Measurements from ENCODE around the gene NALCN. TPM values are rescaled to one million over a fixed set of nuclear protein-coding genes. Genes with fewer than 3 reads are reported as not detected.

Gene NALCN
- total RNA-seq, 2 donors from 2014 or later: 0.11 TPM; not detected in 1

GRCh38 chr13:101115762-101116171 lies 300.5 kb downstream of the NALCN start:
- no peak for DNase-seq
- no peak overlapping the region for H3K9ac ChIP-seq (ENCODE audit: extremely low read depth, low read length, poor library complexity, severe bottlenecking)
- no peaks in the 10 kb centered on the region for H3K36me3 ChIP-seq (ENCODE audit: control insufficient read depth, insufficient read depth, low read length)
- Mint-ChIP-seq H3K27me3 (ENCODE audit: insufficient read depth) (no peaks in the 10 kb centered on the region), H3K9me3 (no peaks in the 10 kb centered on the region), H3K4me3 (no peak overlapping the region), H3K36me3 (ENCODE audit: low read depth) (no peaks in the 10 kb centered on the region), H3K27ac (no peak overlapping the region), H3K4me1 (peaks cover 8% of the 10 kb centered on the region)
- no peaks in the 10 kb centered on the region for H3K27me3 ChIP-seq (ENCODE audit: control insufficient read depth, insufficient read depth, low read length, poor library complexity, severe bottlenecking)
- H3K9me3 ChIP-seq (ENCODE audit: control insufficient read depth, low read length): no peaks in the 10 kb centered on the region
- H3K4me3 ChIP-seq (ENCODE audit: low read length): no peak overlapping the region
- H3K27ac ChIP-seq (ENCODE audit: low read depth, low read length): peak overlapping the region; percentile 90
- no peaks in the 10 kb centered on the region for H3K4me1 ChIP-seq (ENCODE audit: control insufficient read depth, insufficient read depth, low read length)
- TF ChIP-seq, protein P1, sequence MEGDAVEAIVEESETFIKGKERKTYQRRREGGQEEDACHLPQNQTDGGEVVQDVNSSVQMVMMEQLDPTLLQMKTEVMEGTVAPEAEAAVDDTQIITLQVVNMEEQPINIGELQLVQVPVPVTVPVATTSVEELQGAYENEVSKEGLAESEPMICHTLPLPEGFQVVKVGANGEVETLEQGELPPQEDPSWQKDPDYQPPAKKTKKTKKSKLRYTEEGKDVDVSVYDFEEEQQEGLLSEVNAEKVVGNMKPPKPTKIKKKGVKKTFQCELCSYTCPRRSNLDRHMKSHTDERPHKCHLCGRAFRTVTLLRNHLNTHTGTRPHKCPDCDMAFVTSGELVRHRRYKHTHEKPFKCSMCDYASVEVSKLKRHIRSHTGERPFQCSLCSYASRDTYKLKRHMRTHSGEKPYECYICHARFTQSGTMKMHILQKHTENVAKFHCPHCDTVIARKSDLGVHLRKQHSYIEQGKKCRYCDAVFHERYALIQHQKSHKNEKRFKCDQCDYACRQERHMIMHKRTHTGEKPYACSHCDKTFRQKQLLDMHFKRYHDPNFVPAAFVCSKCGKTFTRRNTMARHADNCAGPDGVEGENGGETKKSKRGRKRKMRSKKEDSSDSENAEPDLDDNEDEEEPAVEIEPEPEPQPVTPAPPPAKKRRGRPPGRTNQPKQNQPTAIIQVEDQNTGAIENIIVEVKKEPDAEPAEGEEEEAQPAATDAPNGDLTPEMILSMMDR (conservative IDR thresholded peaks at IDR 0.05): peak; percentile 65

- H3K27ac Mint-ChIP-seq: no peak overlapping the region
- no peaks in the 10 kb centered on the region for H3K4me1 ChIP-seq (ENCODE audit: control insufficient read depth, insufficient read depth, low read length)
Observed at GRCh38 chr13:101111894-101112293, 304.4 kb downstream of the NALCN start.

GRCh38 chr13:101109005-101109404 lies 307.3 kb downstream of the NALCN start:
- DNase-seq: no peak
- WGBS, 2 experiments (ENCODE audit: insufficient coverage in 1 of 2, insufficient read length in 1 of 2): 89 to 96% methylated on average over 5 to 7 of the region's 7 CpGs
- Mint-ChIP-seq H3K27ac (no peak overlapping the region), H3K36me3 (ENCODE audit: low read depth) (peaks cover 2% of the 10 kb centered on the region), H3K4me3 (no peak overlapping the region), H3K27me3 (ENCODE audit: insufficient read depth) (no peaks in the 10 kb centered on the region), H3K9me3 (peaks cover 15% of the 10 kb centered on the region), H3K4me1 (no peaks in the 10 kb centered on the region)
- Histone ChIP-seq H3K9ac (ENCODE audit: extremely low read depth, low read length, poor library complexity, severe bottlenecking) (no peak overlapping the region), H3K36me3 (ENCODE audit: control insufficient read depth, insufficient read depth, low read length) (no peaks in the 10 kb centered on the region), H3K9me3 (ENCODE audit: control insufficient read depth, low read length) (no peaks in the 10 kb centered on the region), H3K27me3 (ENCODE audit: control insufficient read depth, insufficient read depth, low read length, poor library complexity, severe bottlenecking) (no peaks in the 10 kb centered on the region), H3K4me1 (ENCODE audit: control insufficient read depth, insufficient read depth, low read length) (no peaks in the 10 kb centered on the region), H3K4me3 (ENCODE audit: low read length) (no peak overlapping the region), H3K27ac (ENCODE audit: low read depth, low read length) (no peak overlapping the region)
- TF ChIP-seq, protein P1 (conservative IDR thresholded peaks at IDR 0.05): no peak

More at GRCh38 chr13:101111894-101112293, 304.4 kb downstream of the NALCN start:
- Histone ChIP-seq H3K9ac (ENCODE audit: extremely low read depth, low read length, poor library complexity, severe bottlenecking) (no peak overlapping the region), H3K27me3 (ENCODE audit: control insufficient read depth, insufficient read depth, low read length, poor library complexity, severe bottlenecking) (no peaks in the 10 kb centered on the region), H3K36me3 (ENCODE audit: control insufficient read depth, insufficient read depth, low read length) (no peaks in the 10 kb centered on the region), H3K9me3 (ENCODE audit: control insufficient read depth, low read length) (no peaks in the 10 kb centered on the region), H3K27ac (ENCODE audit: low read depth, low read length) (peak overlapping the region; percentile 14), H3K4me3 (ENCODE audit: low read length) (no peak overlapping the region)
- H3K9me3 Mint-ChIP-seq: peaks cover under 1% of the 10 kb centered on the region
- WGBS, 2 experiments (ENCODE audit: insufficient coverage in 1 of 2, insufficient read length in 1 of 2): 80 to 96% methylated on average over 1 to 2 of the region's 2 CpGs
- no peak for DNase-seq
- no peak overlapping the region for H3K4me3 Mint-ChIP-seq
- no peaks in the 10 kb centered on the region for H3K27me3 Mint-ChIP-seq (ENCODE audit: insufficient read depth)
- no peaks in the 10 kb centered on the region for H3K36me3 Mint-ChIP-seq (ENCODE audit: low read depth)
- peaks cover 5% of the 10 kb centered on the region for H3K4me1 Mint-ChIP-seq
- TF ChIP-seq, protein P1 (conservative IDR thresholded peaks at IDR 0.05): no peak
